T-helper 2 cell treated with Interferon-gamma antibody and Interleukin-4, amounts not matched to agents 5 μg/mL and 100 μg/mL, for 36 hours (primary cell): ENCODE data around the gene PHACTR1.

Source experiments
- DNase-seq: peaks from one replicate; pipeline ENCODE4 v3.0.0; 2021; ENCODE audit warnings: low spot score
- H3K27ac Mint-ChIP-seq: one replicate; pipeline ENCODE4 v1.8.0; 2021; ENCODE audit warnings: mild to moderate bottlenecking, mixed read lengths
- H3K27me3 Mint-ChIP-seq: one replicate; pipeline ENCODE4 v1.8.0; 2021; ENCODE audit warnings: low read depth, mixed read lengths
- H3K36me3 Mint-ChIP-seq: one replicate; pipeline ENCODE4 v1.8.0; 2021; ENCODE audit warnings: low read depth, mixed read lengths
- H3K4me1 Mint-ChIP-seq: one replicate; pipeline ENCODE4 v1.8.0; 2021; ENCODE audit warnings: low read depth, mixed read lengths
- H3K4me3 Mint-ChIP-seq: one replicate; pipeline ENCODE4 v1.8.0; 2022; ENCODE audit warnings: mild to moderate bottlenecking, moderate library complexity, mixed read lengths
- H3K9me3 Mint-ChIP-seq: one replicate; pipeline ENCODE4 v1.8.0; 2021; ENCODE audit warnings: mixed read lengths

Gene PHACTR1

GRCh38 chr6:13228264-13229204, 512.0 kb downstream of the PHACTR1 start:
- Mint-ChIP-seq H3K9me3 (no peaks in the 10 kb centered on the region), H3K27me3 (peaks cover 6% of the 10 kb centered on the region), H3K4me1 (peaks cover 10% of the 10 kb centered on the region), H3K36me3 (no peaks in the 10 kb centered on the region), H3K4me3 (no peak overlapping the region), H3K27ac (no peak overlapping the region)
- DNase-seq, result no peak

GRCh38 chr6:13229205-13230085, 512.9 kb downstream of the PHACTR1 start:
- H3K4me1 Mint-ChIP-seq, result peaks cover 10% of the 10 kb centered on the region
- no peaks in the 10 kb centered on the region for H3K36me3 Mint-ChIP-seq
- no peaks in the 10 kb centered on the region for H3K9me3 Mint-ChIP-seq
- H3K27ac Mint-ChIP-seq, result no peak overlapping the region
- peaks cover 4% of the 10 kb centered on the region for H3K27me3 Mint-ChIP-seq
- peak overlapping the region; percentile 51 for H3K4me3 Mint-ChIP-seq
- DNase-seq, result no peak

GRCh38 chr6:13233106-13233505, 516.5 kb downstream of the PHACTR1 start:
- Mint-ChIP-seq H3K4me1 (peaks cover 10% of the 10 kb centered on the region), H3K9me3 (no peaks in the 10 kb centered on the region), H3K36me3 (no peaks in the 10 kb centered on the region), H3K4me3 (no peak overlapping the region), H3K27me3 (peaks cover 6% of the 10 kb centered on the region), H3K27ac (no peak overlapping the region)
- no peak for DNase-seq

- peaks cover 10% of the 10 kb centered on the region for H3K4me1 Mint-ChIP-seq
These were observed 517.6 kb downstream of the PHACTR1 start for GRCh38 chr6:13234130-13234529.

GRCh38 chr6:13235339-13235738, 518.8 kb downstream of the PHACTR1 start:
- peaks cover 15% of the 10 kb centered on the region for H3K27me3 Mint-ChIP-seq
- no peaks in the 10 kb centered on the region for H3K36me3 Mint-ChIP-seq
- no peak for DNase-seq
- no peak overlapping the region for H3K4me3 Mint-ChIP-seq
- H3K9me3 Mint-ChIP-seq, result no peaks in the 10 kb centered on the region
- no peaks in the 10 kb centered on the region for H3K4me1 Mint-ChIP-seq
- H3K27ac Mint-ChIP-seq, result no peak overlapping the region

More at GRCh38 chr6:13234130-13234529, 517.6 kb downstream of the PHACTR1 start:
- Mint-ChIP-seq H3K9me3 (no peaks in the 10 kb centered on the region), H3K27me3 (peaks cover 10% of the 10 kb centered on the region), H3K27ac (no peak overlapping the region), H3K4me3 (no peak overlapping the region), H3K36me3 (no peaks in the 10 kb centered on the region)
- DNase-seq, result no peak

GRCh38 chr6:13237318-13237717, 520.8 kb downstream of the PHACTR1 start:
- Mint-ChIP-seq H3K9me3 (no peaks in the 10 kb centered on the region), H3K4me3 (no peak overlapping the region), H3K27ac (no peak overlapping the region), H3K36me3 (no peaks in the 10 kb centered on the region), H3K4me1 (no peaks in the 10 kb centered on the region), H3K27me3 (peaks cover 13% of the 10 kb centered on the region)
- DNase-seq, result no peak

GRCh38 chr6:13238017-13238416, 521.5 kb downstream of the PHACTR1 start:
- Mint-ChIP-seq H3K27me3 (peaks cover 13% of the 10 kb centered on the region), H3K4me1 (no peaks in the 10 kb centered on the region), H3K27ac (no peak overlapping the region), H3K4me3 (no peak overlapping the region), H3K9me3 (no peaks in the 10 kb centered on the region), H3K36me3 (no peaks in the 10 kb centered on the region)
- DNase-seq, result no peak

- no peak for DNase-seq
- no peak overlapping the region for H3K4me3 Mint-ChIP-seq
- no peaks in the 10 kb centered on the region for H3K36me3 Mint-ChIP-seq
- H3K9me3 Mint-ChIP-seq, result no peaks in the 10 kb centered on the region
- no peak overlapping the region for H3K27ac Mint-ChIP-seq
- no peaks in the 10 kb centered on the region for H3K4me1 Mint-ChIP-seq
- peaks cover 13% of the 10 kb centered on the region for H3K27me3 Mint-ChIP-seq
These were observed 522.2 kb downstream of the PHACTR1 start for GRCh38 chr6:13238640-13239216.

GRCh38 chr6:13239530-13240455, 523.2 kb downstream of the PHACTR1 start:
- H3K27me3 Mint-ChIP-seq, result peaks cover 13% of the 10 kb centered on the region
- no peak for DNase-seq
- no peaks in the 10 kb centered on the region for H3K4me1 Mint-ChIP-seq

GRCh38 chr6:13241364-13241763, 524.8 kb downstream of the PHACTR1 start:
- Mint-ChIP-seq H3K27me3 (peaks cover 11% of the 10 kb centered on the region), H3K36me3 (no peaks in the 10 kb centered on the region), H3K27ac (no peak overlapping the region), H3K9me3 (no peaks in the 10 kb centered on the region), H3K4me1 (no peaks in the 10 kb centered on the region), H3K4me3 (no peak overlapping the region)
- no peak for DNase-seq

More at GRCh38 chr6:13239530-13240455, 523.2 kb downstream of the PHACTR1 start:
- H3K4me3 Mint-ChIP-seq, result no peak overlapping the region
- H3K36me3 Mint-ChIP-seq, result no peaks in the 10 kb centered on the region
- no peaks in the 10 kb centered on the region for H3K9me3 Mint-ChIP-seq
- no peak overlapping the region for H3K27ac Mint-ChIP-seq

GRCh38 chr6:13242178-13242577, 525.6 kb downstream of the PHACTR1 start:
- Mint-ChIP-seq H3K4me3 (no peak overlapping the region), H3K9me3 (no peaks in the 10 kb centered on the region), H3K27me3 (peaks cover 11% of the 10 kb centered on the region), H3K27ac (no peak overlapping the region), H3K36me3 (no peaks in the 10 kb centered on the region), H3K4me1 (no peaks in the 10 kb centered on the region)
- no peak for DNase-seq

GRCh38 chr6:13242590-13242989, 526.0 kb downstream of the PHACTR1 start:
- no peak overlapping the region for H3K27ac Mint-ChIP-seq
- peaks cover 11% of the 10 kb centered on the region for H3K27me3 Mint-ChIP-seq
- no peaks in the 10 kb centered on the region for H3K36me3 Mint-ChIP-seq
- H3K4me1 Mint-ChIP-seq, result no peaks in the 10 kb centered on the region
- H3K9me3 Mint-ChIP-seq, result no peaks in the 10 kb centered on the region
- no peak overlapping the region for H3K4me3 Mint-ChIP-seq
- no peak for DNase-seq

- DNase-seq, result no peak
- Mint-ChIP-seq H3K36me3 (no peaks in the 10 kb centered on the region), H3K4me3 (no peak overlapping the region), H3K4me1 (no peaks in the 10 kb centered on the region), H3K27me3 (peaks cover 11% of the 10 kb centered on the region), H3K27ac (no peak overlapping the region), H3K9me3 (no peaks in the 10 kb centered on the region)
These were observed 526.5 kb downstream of the PHACTR1 start for GRCh38 chr6:13243033-13243432.
